BE2C (cell line): ENCODE results near the gene CCDC183.
"Not testable (repeated sequence)": the region's sequence is repeated elsewhere in the genome, so short reads cannot be mapped to it uniquely, and the experiment has no call there.

Experiments used
- DNase-seq: peaks from one replicate; pipeline ENCODE4 v3.0.0-alpha.2; 2020
- H3K27me3 ChIP-seq: fragments of 250-450 bp; sonication (Bioruptor Pico); 2 replicates; pipeline ENCODE4 v1.5.1; 2020; ENCODE audit warnings: mild to moderate bottlenecking
- H3K36me3 ChIP-seq: fragments of 250-450 bp; sonication (Bioruptor Pico); 2 replicates; pipeline ENCODE4 v1.5.1; 2020; ENCODE audit warnings: mild to moderate bottlenecking
- H3K4me1 ChIP-seq: fragments of 250-450 bp; sonication (Bioruptor Pico); 2 replicates; pipeline ENCODE4 v1.5.1; 2020
- H3K4me3 ChIP-seq: 2 replicates; pipeline ENCODE4 v1.5.1; 2011; ENCODE audit warnings: low read depth, low read length
- H3K9me3 ChIP-seq: fragments of 250-450 bp; sonication (Bioruptor Pico); 2 replicates; pipeline ENCODE4 v1.5.1; 2020
- CTCF ChIP-seq: IDR thresholded peaks from 2 replicates; pipeline ENCODE4 v1.5.1; 2012; ENCODE audit warnings: mild to moderate bottlenecking, low read depth, low read length

Gene CCDC183

DNA sequence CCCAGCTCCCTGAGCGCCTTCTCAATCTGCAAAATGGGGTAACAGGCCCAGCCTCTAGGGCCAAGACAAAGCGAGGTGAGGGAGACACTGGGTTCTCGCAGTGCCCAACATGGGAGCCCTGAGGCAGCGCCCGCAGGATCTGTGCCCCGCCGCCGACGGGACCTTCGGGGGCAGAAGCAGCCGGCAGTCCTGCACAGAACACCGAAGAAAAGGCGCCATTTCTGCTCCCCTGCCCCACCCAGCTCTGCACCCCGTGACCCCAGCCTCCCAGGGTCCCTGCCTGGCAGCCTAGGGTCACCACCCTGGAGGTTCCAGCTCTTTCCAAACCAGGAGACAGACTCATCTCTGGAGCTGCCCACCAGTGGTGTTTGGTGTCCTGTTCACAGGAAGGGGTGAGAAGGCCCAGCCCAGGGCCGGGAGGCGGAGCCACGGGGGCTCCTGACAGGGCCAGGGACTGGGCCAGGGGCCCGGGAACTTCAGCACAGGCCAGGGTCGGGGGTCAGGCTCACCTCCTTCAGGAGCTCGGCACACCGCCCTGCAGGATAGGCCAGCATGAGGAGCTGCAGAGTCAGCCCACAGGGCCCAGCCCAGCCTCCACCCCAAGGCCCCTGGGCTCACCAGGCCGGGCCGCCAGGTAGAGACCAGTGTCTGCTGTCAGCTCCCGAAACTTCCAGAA, 41.4 kb upstream of the CCDC183 start:
- Histone ChIP-seq H3K36me3 (no peaks in the 10 kb centered on the region), H3K4me3 (no peak overlapping the region), H3K4me1 (peaks cover 2% of the 10 kb centered on the region; the same call in 1 of the 2 replicates), H3K9me3 (no peaks in the 10 kb centered on the region; the same call in 1 of the 2 replicates), H3K27me3 (no peaks in the 10 kb centered on the region)
- no peak for DNase-seq
- no peak for TF ChIP-seq CTCF

- not testable (repeated sequence) for DNase-seq, H3K9me3 ChIP-seq, H3K4me3 ChIP-seq, H3K4me1 ChIP-seq, H3K27me3 ChIP-seq, H3K36me3 ChIP-seq
These were observed 40.6 kb upstream of the CCDC183 start for GRCh38 chr9:136755302-136756133.

- DNase-seq, result no peak
- Histone ChIP-seq H3K36me3 (no peaks in the 10 kb centered on the region), H3K4me1 (peaks cover 14% of the 10 kb centered on the region), H3K9me3 (no peaks in the 10 kb centered on the region; the same call in 1 of the 2 replicates), H3K4me3 (no peak overlapping the region), H3K27me3 (no peaks in the 10 kb centered on the region)
- no peak for TF ChIP-seq CTCF
These were observed 40.1 kb upstream of the CCDC183 start for GRCh38 chr9:136756134-136756438.

GRCh38 chr9:136756836-136757235, 39.3 kb upstream of the CCDC183 start:
- no peaks in the 10 kb centered on the region; the same call in 1 of the 2 replicates for H3K9me3 ChIP-seq
- peaks cover 14% of the 10 kb centered on the region for H3K4me1 ChIP-seq
- no peaks in the 10 kb centered on the region for H3K36me3 ChIP-seq
- TF ChIP-seq CTCF, result no peak
- no peak for DNase-seq
- H3K27me3 ChIP-seq, result no peaks in the 10 kb centered on the region
- no peak overlapping the region for H3K4me3 ChIP-seq

DNA sequence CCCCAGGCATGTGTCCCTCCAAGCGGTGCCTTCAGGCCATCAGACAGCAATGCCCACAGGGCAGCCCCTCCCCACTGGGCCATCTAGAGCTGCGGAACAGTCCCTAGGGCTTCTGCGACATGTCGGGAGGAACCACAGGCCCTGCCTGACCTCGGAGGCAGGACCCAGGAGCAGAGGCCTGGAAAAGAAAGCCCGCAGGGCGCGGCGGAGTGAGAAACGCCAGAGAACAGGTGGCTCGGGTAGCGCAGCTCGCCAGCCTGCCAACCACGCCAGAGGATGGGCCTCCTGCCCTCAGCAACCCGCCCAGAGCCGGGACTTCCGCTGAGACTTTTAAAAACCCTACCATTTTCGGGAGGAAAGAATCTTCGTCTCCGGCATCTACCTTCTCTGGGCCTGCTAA, 38.8 kb upstream of the CCDC183 start:
- H3K4me1 ChIP-seq, result peaks cover 14% of the 10 kb centered on the region
- no peaks in the 10 kb centered on the region for H3K36me3 ChIP-seq
- no peaks in the 10 kb centered on the region for H3K27me3 ChIP-seq
- DNase-seq, result no peak
- no peak overlapping the region for H3K4me3 ChIP-seq
- TF ChIP-seq CTCF, result no peak
- no peaks in the 10 kb centered on the region for H3K9me3 ChIP-seq

GRCh38 chr9:136757751-136758140, 38.4 kb upstream of the CCDC183 start:
- Histone ChIP-seq H3K4me3 (no peak overlapping the region), H3K9me3 (no peaks in the 10 kb centered on the region), H3K36me3 (no peaks in the 10 kb centered on the region), H3K27me3 (no peaks in the 10 kb centered on the region), H3K4me1 (peaks cover 14% of the 10 kb centered on the region)
- no peak for DNase-seq
- TF ChIP-seq CTCF, result no peak
